Stimulated activated CD4-positive, alpha-beta T cell treated with anti-CD3 and anti-CD28 coated beads, Interleukin-2, amount 100 ng/mL, for 4 hours (primary cell): ENCODE results near the gene NBPF3.

Experiments used
- DNase-seq: peaks from one replicate; pipeline ENCODE4 v3.0.0-alpha.2; 2020; ENCODE audit warnings: low read depth

NBPF3 gene

DNA sequence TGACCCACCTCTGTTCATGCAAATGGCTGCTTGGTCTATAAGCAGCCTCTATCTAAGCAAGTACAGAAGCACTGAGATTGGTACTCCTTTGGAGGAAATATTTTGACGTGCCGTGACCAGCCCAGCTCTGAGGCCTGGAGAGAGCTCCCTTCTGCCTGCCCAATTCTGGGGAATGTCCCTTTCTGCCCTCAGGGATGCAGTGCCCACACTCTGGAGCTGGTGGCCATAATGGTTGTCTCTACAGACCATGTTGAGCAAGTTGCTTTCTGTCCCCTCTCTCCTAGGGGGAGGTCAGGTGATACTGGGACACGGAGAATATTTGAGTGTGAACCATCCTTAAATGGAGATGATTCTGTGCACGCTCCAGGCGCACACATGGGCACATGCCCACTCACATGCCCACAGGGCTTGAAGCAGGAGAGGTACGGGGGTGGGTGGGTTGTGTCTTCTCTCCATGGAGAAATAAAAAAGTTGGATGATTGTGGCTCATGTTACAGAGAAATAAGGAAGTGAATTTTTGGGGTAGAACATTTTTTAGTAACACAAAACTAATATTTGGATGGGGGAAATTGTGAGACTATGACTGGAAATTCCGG, 55.4 kb downstream of the NBPF3 start:
- no peak for DNase-seq

DNA sequence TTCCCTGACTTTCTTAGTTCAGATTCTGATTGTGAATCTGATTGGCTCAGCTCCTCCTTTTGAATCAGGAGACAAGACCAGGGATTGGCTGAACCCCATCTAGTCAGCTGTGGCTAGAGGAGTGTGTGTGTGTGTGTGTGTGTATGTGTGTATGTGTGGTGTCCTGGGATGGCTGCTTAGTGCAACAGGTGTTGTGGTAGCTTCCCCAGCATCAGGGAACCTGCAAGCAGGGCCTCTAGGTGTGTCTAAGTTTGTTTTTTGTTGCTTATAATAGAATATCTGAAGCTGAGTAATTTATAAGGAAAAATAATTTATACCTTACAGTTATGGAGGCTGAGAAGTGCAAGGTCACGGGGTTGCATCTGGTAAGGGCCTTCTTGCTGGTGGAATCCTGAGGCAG, 56.1 kb downstream of the NBPF3 start:
- no peak for DNase-seq

DNA sequence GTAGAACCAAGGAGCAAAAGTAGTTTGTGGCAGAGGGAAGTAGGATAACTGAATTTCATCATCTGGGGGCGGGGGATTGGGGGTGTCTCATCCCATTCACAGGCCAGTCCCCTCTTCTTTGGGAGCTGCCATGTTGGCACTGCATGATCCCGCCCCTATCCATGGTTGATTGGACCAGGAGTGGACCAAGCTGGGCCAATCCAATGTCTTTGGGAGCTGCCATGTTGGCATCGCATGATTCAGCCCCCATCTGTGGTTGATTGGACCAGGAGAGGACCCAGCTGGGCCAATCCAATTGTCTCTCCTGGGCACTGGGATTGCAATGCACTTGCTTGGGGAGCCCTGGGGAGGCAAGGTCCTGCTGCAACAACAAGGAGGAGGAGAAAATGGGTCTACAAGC, 56.9 kb downstream of the NBPF3 start:
- no peak for DNase-seq

DNA sequence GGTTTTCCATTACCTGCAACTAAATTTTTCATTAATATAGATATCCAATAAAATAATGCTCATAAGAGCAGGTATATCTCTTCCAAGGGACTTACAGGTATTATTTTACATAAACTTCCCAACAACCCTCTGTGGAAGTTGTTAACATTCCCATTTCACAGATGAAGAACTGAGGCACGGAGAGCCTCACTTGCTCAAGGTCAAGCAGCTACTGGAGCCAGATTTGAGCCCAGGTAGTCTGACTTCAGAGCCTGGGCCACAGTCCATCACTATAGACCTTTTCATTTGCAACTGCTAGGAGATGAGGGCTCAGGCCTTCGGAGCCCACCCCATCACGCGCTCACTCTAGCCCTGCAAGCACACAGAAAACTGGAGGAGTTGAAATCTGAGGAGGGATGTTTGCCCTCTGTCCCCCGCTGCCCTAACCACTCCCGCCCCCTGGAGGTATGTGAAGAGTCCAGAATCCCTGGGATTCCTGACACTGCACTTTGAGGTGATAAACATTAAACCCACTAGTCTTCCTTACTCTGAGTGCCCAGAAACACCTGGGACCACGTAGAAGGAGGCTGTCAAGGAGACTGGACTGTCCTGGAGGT, 57.6 kb downstream of the NBPF3 start:
- DNase-seq, result no peak

DNA sequence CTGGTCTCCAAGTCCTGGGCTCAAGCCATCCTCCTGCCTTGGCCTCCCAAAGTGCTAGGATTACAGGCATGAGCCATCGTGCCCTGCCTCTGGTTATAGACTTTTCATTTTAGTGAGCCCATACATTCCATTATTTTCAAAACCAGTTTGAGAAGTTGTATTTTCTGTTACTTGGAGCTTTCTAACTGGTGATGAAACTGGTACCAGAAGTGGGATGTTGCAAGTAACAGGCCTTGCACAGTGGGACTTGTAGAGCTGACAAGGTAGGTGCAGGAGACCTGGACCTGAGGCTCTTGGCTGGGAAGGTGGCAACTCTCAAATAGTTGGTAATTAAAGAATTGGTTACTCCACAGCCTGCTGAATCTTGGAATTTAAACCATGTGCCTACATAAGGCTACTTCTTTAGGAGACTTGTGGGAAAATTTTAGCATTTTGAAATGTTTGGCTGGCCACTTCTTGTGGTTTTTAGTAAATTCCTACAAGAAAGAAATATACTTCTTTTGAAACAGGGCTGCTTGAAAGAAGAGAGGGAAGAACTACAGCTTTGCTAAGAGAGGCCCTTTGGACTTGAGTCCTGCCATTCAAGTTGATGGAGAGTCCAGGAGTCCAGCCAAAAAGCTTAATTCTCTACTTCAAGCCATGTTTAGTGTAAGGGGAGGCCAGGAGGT, 59.5 kb downstream of the NBPF3 start:
- no peak for DNase-seq

DNA sequence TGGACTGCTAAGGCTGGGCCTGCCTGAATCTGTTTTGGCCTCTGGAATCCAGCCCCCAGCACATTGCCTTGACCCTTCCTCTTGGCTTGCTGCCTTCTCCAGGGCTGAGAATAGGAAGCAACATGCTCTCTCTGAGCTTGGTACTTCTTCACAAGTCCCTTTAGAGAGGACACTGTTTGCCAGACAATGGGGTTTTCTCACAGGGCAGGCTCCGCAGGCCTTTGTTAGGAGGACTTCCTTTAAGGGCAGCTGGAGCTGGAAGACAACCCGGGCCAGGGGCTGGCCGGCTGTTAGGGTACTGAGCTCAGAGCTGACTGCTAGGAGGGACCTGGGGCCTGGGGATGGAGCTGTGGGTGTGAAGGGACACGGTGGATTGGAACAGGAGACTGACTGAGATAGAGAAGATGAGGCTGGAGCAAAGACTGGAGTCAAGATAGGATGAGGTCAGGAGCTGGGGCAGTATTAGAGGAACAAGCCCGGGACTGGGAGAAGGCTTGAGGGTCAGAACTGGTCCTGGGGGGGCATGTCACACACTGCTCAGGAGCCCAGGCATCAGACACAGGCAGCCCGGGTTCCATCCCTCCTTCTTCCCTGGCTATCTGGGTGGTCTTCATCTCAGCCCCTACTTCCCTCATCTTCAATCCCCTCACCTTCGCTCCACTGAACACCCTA, 63.9 kb downstream of the NBPF3 start:
- no peak for DNase-seq

DNA sequence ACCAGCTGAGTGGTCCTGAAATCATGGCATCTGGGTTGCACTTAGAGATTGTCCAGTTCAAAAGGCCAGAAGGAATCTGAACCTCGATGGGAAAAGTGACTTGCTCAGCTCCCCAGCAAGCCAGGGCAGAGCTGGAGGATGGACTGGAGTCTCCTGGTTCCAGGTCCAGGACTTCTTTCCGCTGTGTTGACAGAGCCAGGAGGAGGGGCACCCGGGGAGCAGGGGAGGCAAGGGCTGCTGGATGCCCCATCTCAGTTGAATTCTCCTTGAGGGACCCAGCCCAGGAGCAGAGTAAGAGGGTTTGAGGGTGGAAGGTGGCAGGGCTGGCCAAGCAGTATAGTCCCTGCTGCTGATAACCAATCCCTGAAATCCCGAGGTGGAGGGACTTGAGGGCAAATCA, 66.9 kb downstream of the NBPF3 start:
- DNase-seq, result no peak

DNA sequence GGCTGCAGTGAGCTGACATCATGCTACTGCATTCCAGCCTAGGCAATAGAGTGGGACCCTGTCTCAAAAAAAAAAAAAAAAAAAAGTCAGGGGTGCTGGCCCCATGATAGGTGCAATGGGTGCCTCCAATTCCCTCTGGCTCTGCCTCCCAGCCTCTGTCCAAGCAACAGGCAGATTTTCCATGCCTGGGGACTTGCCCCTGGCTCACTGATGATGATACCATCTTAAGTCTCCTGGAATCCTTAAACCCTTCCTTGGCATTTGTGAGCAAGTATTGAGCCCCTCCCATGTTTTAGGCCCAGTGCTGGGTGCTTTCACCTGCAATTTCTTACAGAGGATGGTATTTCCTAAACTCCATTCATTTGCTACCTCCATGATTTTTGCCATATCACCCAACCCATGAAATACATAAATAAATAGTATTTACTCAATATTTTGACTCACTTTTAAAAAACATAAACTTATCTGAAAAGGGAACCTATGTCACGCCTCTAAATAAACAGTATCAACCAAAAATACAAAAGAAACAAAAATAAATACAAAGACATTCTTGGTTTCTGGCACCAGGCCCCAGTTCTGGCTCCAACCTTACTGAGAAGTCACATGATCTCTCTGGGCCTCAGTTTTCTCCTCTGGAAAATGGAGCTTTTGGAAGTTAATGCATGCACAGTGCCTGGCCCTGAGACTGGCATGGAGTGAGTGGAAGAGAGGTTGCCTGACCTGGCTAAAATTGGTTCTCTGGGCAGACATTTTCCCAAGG, 67.8 kb downstream of the NBPF3 start:
- DNase-seq, result no peak

DNA sequence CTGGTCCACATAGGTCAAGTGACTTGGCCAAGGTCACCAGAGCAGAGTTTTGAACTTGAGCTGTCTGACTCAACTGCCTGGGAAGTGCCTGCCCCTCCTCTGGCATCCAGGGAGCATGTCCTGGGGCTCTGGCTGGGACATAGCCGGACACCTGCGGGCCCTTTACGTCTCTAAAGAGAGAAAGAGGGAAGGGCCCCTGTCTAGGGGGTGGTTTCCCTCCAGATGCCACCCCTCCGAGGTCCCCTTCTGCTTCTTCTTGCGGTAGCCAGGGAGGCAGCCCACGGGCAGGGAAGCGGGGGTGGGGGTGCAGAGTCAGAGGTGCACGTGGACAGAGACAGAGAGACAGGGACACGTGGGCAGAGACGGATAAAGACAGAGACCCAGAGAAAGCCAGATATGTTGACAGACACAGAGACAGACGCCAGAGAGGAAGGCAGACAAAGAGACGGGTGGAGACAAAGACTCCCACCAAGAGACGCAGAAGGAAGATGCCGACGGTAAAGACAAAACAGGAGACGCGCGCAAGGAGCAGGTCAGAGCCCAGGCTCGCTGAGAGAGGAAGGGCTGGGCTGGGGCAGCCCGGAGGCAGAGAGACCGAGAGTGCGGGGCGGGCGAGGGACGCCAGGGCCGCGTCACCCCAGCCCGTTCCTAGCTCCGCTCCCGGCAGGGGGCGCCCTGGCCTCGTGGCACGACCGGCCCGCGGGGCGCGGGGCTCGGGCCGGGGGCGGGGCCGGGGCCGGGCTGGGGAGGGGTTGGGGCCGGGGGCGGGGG, 68.8 kb downstream of the NBPF3 start:
- peak; percentile 48 for DNase-seq

DNA sequence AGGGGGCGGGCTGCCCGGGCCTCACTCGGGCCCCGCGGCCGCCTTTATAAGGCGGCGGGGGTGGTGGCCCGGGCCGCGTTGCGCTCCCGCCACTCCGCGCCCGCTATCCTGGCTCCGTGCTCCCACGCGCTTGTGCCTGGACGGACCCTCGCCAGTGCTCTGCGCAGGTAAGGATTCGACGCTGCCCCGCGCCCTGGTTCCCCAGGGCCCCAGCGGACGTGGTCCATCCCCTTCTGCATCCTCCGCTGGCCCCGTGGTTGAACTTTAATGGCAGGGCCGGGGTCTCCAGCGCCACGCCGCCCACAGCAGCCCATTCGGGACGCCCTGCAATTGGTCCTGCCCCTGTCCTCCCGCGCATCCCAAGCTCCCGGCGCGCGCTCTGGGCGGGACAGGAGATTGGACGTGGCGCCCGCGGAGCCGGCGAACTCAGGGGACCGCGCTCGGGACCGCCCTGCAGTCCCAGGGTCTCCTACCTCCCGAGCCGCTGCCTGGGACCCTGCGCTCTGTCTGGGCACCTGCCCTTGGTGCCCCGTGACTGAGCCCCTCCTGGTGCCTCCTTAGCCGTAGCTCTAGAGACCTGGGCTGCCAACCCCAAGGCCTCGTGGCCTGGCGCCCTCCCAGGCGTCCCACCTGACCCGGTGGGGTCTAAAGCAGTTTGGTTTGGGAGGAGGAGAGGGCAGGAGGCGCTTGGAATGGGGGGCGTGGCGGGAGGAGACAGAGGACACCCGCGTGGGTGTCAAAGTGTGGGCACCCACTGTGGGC, 69.6 kb downstream of the NBPF3 start, which contains the start of gene ALPL:
Gene ALPL, plus strand, starts transcription at position 73 of the 762 bp plus-strand sequence. CDS start 44,659 bp downstream, outside the sequence.
- no peak for DNase-seq

DNA sequence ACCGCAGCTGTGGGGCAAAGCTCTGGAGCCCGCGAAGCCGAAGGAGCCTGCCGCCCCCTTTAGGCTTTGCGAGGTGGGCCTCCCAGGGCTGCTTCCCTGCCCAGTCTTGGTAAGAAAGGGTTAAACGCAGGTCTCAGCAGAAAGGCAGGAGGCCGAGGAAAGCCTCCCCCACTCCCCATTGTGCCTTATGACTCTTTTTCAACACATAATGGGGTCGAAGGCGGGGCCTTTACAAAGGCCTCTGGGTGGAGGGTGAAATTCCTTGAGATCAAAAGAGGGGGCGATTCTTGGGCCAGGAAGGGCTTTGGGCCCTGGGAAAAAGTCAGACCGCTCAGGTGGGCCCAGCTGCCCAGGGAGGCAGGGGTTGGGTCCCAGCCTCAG, 70.2 kb downstream of the NBPF3 start:
- DNase-seq, result no peak

DNA sequence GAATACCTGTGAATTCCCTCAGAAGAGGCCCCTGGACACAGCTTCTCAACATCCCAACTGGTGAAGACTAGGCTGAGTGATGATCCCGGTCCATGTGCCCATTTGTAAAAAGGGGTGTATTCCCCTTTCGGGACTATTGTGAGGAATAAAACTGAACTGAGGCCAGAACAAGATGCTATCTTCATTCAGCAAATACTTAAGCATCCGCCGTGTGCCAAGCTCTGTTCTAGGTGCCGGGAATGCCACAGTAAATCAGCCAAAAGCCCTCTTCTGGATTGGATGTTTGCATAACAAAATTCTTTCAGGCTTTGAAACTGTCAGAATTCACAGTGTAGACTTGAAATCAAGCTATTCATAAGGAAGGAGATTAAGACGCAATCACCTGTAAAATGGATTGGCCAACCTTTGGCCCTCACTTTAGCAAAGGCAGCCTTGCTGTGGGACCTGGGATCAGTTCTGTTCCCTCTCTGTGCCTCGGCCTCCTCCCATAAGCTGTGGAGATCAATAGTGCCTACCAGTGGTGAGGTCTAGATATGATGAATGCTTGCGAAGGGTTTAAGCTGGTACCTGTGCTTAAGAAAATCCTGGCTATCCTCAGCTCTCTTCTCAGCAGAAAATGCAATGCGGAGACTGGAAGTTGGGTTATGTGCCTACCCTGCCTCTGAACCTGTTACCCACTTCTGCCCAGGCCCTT, 71.1 kb downstream of the NBPF3 start:
- no peak for DNase-seq

DNA sequence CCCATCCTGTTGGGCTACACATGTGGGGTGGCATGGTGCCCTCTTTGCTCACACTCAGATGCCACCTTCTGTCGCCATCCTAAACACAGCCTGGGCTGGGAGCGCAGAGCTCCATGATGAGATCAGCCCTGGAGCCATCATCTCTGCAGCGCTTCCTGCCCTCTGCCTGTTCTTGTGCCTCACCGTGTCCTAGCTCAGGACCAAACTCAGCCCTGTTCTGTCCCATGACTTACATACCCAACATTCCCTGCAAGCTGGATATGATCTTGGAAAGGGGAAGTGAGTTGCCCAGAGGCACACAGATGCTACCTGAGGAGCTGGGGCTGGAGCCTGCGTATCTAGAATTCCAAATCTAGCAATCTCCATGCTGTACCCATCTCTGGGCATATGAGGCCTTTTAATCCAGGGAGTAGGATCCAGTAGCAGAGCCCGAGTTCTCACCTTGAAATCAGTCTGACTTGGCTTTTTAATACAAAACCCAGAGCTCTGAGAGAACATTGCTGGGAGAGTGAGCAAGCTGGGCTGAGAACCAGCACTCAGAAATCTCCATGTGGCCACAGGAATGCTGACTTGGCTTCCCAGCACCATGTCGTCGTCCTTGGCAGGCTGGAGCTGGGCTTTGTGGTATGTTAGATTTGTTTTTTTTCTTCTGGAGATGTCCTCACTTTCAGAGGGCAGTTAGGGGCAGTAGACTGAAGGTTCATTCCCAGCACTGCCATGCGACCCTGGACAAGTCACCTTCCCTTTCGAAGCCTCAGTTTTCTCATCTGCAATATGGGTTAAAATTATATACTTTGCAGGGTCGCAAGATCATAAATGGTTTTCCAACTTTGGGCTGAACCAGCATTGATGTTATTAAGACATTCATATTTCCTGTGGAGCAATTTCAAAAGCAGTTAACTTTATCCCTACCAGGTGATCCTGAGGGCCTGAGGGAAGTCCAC, 71.9 kb downstream of the NBPF3 start:
- no peak for DNase-seq

DNA sequence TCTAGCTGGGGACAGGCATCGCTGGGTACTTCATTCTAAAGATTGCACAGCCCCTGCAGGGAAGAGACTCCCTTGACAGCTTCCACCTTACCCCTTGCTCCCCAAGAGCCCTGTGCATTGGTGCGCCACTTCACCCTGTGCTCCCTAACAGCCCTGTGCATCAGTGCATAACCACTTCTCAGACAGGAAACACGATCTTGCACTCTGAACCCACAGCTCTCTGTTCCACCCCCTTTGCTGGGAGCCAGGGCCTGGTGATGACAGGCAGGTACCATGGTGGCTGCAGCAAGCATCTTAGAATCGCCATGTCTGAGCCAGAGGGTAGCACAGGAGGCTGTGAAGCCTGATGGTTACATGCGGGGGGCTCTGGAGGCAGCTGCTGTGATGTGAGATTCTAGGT, 74.3 kb downstream of the NBPF3 start:
- no peak for DNase-seq

DNA sequence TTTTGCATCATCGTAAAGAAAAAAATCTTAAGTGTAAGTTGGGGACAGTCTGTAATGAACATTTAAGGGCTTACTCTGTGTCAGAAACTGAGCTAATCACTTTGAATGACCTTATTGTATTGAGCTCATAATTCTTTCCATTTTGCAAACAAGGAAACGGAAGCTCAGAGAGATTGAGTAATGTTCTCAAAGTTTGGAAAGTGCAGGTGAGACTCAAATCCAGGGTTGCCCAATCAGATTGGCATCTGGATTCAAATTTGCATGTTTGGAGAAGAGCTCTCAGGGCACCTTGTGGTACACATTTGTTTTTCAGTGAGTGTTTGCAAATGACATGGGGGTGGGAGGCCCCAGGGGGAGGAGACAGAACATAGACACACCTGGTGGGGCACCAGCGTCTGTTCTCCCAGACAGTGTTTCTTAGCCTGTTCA, 77.2 kb downstream of the NBPF3 start:
- no peak for DNase-seq

DNA sequence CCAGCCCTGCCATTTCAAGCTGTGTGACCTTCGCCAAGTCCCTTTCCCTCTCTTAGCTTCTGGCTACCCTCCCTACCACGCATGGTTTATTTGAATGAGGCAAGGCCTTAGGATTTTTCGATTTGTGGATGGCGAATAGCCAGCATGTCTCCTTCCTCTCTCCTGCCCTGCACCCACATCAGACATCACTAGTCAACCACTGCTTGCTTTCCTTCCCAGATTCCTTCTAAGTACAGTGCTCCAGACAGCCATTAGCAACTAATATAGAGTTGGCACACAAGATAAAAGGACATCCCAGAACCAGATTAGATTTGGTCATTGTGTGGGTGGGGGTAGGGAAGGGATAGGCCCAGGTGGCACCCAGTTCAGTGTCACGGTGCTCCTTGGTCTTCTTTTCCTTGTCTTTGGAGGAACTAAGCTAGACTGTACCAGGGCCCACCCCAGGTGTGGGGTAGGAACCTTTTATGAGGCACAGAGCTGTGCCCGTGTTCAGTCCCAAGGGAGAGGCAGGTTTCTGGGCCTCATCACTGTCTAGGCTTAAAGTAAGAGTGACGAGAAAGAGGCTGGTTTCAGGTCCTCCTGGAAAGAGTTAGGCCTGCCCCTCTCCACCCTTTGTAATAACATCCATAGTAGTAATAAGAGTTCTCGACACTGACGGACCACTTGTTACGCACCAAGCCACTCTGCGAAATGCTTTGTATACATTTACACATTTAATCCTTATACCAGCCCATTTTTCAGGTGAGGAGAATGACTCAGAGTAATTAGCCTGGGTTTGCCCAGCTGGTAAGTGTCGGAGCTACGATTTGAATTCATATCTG, 77.9 kb downstream of the NBPF3 start:
- no peak for DNase-seq

DNA sequence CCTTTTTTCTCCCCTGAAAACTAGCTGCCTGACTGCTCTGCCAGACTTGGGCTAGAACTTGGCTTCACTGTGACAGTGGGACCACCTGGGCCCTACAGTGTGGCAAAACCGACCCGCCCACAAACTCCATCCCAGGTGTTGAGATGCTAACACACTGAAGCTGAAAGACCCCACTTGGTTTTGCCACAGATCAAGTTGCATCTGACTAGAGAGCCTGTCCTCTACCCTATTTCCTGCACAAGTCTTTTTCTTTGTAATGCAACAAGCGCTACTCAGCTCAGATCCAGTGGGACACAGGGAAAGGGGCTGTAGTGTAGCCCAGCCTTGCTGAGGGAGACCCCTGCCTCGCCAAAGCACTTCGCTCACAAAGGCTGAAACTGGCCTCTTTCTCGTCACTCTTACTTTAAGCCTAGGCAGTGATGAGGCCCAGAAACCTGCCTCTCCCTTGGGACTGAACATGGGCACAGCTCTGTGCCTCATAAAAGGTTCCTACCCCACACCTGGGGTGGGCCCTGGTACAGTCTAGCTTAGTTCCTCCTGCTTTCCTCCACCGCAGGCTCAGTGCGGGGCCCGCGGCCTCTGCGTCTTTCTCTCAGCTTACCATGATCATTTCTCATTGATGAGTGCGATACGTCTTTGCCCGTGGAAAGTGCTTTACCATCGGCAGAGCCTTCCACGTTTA, 79.0 kb downstream of the NBPF3 start:
- no peak for DNase-seq
